ENCODE results near the gene GRID1.

GRID1 gene

GRCh38 chr10:86152354-86152753 lies 214.2 kb downstream of the GRID1 start:
- no peak overlapping the region for H3K4me3 ChIP-seq (ENCODE audit: low read depth, low read length)
- ChIA-PET CTCF (no interaction called here), POLR2A (no interaction called here)
- no peaks in the 10 kb centered on the region for H3K36me3 ChIP-seq (ENCODE audit: control insufficient read depth in 2 of 2, insufficient read depth in 1 of 2, low read length in 2 of 2)
- H3K9me3 ChIP-seq (ENCODE audit: control insufficient read depth, insufficient read depth, low read depth, low read length), result no peaks in the 10 kb centered on the region
- no peak for TF ChIP-seq ZNF19 (tag by site-specific recombination; IDR thresholded peaks at IDR 0.05; ENCODE audit: low read depth)
- no peak for TF ChIP-seq ZNF202 (tag by site-specific recombination; IDR thresholded peaks at IDR 0.05; ENCODE audit: borderline replicate concordance)
- TF ChIP-seq PRDM6 (tag by site-specific recombination; IDR thresholded peaks at IDR 0.05), result no peak
- TF ChIP-seq BCL11A (tag by site-specific recombination; IDR thresholded peaks at IDR 0.05; ENCODE audit: low read depth), result no peak
- no peak for TF ChIP-seq ZNF529 (tag by site-specific recombination; IDR thresholded peaks at IDR 0.05; ENCODE audit: insufficient replicate concordance)
- no peak for TF ChIP-seq ZNF148 (tag by site-specific recombination; IDR thresholded peaks at IDR 0.05; ENCODE audit: borderline replicate concordance)
- TF ChIP-seq KLF1 (tag by site-specific recombination; IDR thresholded peaks at IDR 0.05), result no peak
- no peak for TF ChIP-seq ZBTB6 (tag by site-specific recombination; IDR thresholded peaks at IDR 0.05)
- TF ChIP-seq ZNF157 (tag by site-specific recombination; IDR thresholded peaks at IDR 0.05), result no peak
- TF ChIP-seq ZNF138 (tag by site-specific recombination; IDR thresholded peaks at IDR 0.05; ENCODE audit: borderline replicate concordance), result no peak
- TF ChIP-seq ZBTB48 (tag by site-specific recombination; IDR thresholded peaks at IDR 0.05), result no peak
- H3K4me1 ChIP-seq (ENCODE audit: control insufficient read depth, insufficient read depth, low read length), result no peaks in the 10 kb centered on the region
- H3K27ac ChIP-seq (ENCODE audit: extremely low read depth, low read depth, low read length), result no peak overlapping the region

- ChIA-PET POLR2A (no interaction called here), CTCF (interaction anchor here (0.8 kb wide), 1 partner anchor 12 kb away, joined by 3 read pairs; no protein-coding TSS in a partner anchor)
- Histone ChIP-seq H3K4me1 (ENCODE audit: control insufficient read depth, insufficient read depth, low read length) (no peaks in the 10 kb centered on the region), H3K4me3 (ENCODE audit: low read depth, low read length) (no peak overlapping the region), H3K9me3 (ENCODE audit: control insufficient read depth, insufficient read depth, low read depth, low read length) (no peaks in the 10 kb centered on the region), H3K36me3 (ENCODE audit: control insufficient read depth in 2 of 2, insufficient read depth in 1 of 2, low read length in 2 of 2) (no peaks in the 10 kb centered on the region), H3K27ac (ENCODE audit: extremely low read depth, low read depth, low read length) (no peak overlapping the region)
- TF ChIP-seq ZNF747 (tag by site-specific recombination; IDR thresholded peaks at IDR 0.05) (no peak), ZSCAN4 (tag by site-specific recombination; IDR thresholded peaks at IDR 0.05) (no peak), PRDM2 (tag by site-specific recombination; IDR thresholded peaks at IDR 0.05; ENCODE audit: borderline replicate concordance) (no peak), ZNF280D (tag by site-specific recombination; IDR thresholded peaks at IDR 0.05) (no peak), ZFP69B (tag by site-specific recombination; IDR thresholded peaks at IDR 0.05) (no peak), KLF17 (tag by site-specific recombination; IDR thresholded peaks at IDR 0.05) (no peak)
Observed at GRCh38 chr10:86151613-86152012, 215.0 kb downstream of the GRID1 start.
